SH-SY5Y (cell line): ENCODE measurements around the gene FAM240A.
A peak's percentile ranks its signal among the peaks of the same experiment; 100 is the strongest.

Experiments
- GATA2 ChIP-seq: IDR thresholded peaks from 2 replicates; pipeline ENCODE4 v1.6.1; 2011; ENCODE audit warnings: mild to moderate bottlenecking, low read depth, low read length
- GATA3 ChIP-seq: IDR thresholded peaks from 2 replicates; pipeline ENCODE4 v1.6.1; 2011; ENCODE audit warnings: low read depth, mild to moderate bottlenecking, low read length, moderate library complexity

- peak; percentile 66 for TF ChIP-seq GATA2
- 0 out of 2 replicates have a peak, but pooled peaks have one; percentile 24 for TF ChIP-seq GATA3
Measured at GRCh38 chr3:46609944-46610722, 2.2 kb upstream of the FAM240A start.
